Activated T-helper 2 cell treated with anti-CD3 and anti-CD28 coated beads, Interferon-gamma antibody, Interleukin-2, Interleukin-4, amounts not matched to agents 10 μg/mL and 5 μg/mL and 100 μg/mL, durations not matched to agents 14 hours and 24 hours and 36 hours (primary cell): ENCODE results near the gene WIPF2. TPM values are rescaled to one million over a fixed set of nuclear protein-coding genes. Genes with fewer than 3 reads are reported as not detected.

Source experiments
- total RNA-seq: library from RNA; stranded (reverse); gene quantifications from 2 replicates; pipeline ENCODE4 v1.2.3, GENCODE V29; 2022

The WIPF2 gene
- total RNA-seq, 1 donor from 2014 or later, result 27.2 TPM

Other genes starting within 250 kb of the WIPF2 start
- gene PSMD3, start 238.5 kb upstream of the WIPF2 start, total RNA-seq, result 193 and 196 TPM in 2 replicates
- gene CSF3, start 203.9 kb upstream of the WIPF2 start, total RNA-seq, result not detected in 2 replicates
- 110 and 116 TPM in 2 replicates for gene MED24, start 164.9 kb upstream of the WIPF2 start, total RNA-seq
- 4.9 and 5.6 TPM in 2 replicates for gene THRA, start 156.3 kb upstream of the WIPF2 start, total RNA-seq
- gene NR1D1, start 118.7 kb upstream of the WIPF2 start, total RNA-seq, result 6.6 and 6.8 TPM in 2 replicates
- gene MSL1, start 97.3 kb upstream of the WIPF2 start, total RNA-seq, result 87.6 and 95.8 TPM in 2 replicates
- 118 and 120 TPM in 2 replicates for gene CASC3, start 78.8 kb upstream of the WIPF2 start, total RNA-seq
- gene RAPGEFL1, start 41.8 kb upstream of the WIPF2 start, total RNA-seq, result 11.6 and 12.3 TPM in 2 replicates
- gene CDC6, start 68.6 kb downstream of the WIPF2 start, total RNA-seq, result 126 and 133 TPM in 2 replicates
- gene RARA, start 89.9 kb downstream of the WIPF2 start, total RNA-seq, result 30.4 and 35.1 TPM in 2 replicates
- gene GJD3, start 145.4 kb downstream of the WIPF2 start, total RNA-seq, result 0.48 TPM in 1 of 2 replicates, not detected in the other
- 193 and 199 TPM in 2 replicates for gene TOP2A, start 198.6 kb downstream of the WIPF2 start, total RNA-seq
- 54.6 and 59.3 TPM in 2 replicates for gene IGFBP4, start 224.1 kb downstream of the WIPF2 start, total RNA-seq